GM06990 (cell line): ENCODE measurements around the gene NUCKS1.

Experiments used
- DNase-seq: peaks from one replicate; pipeline ENCODE4 v3.0.0-alpha.2; 2011; ENCODE audit not compliant: insufficient read length; ENCODE audit errors: extremely low read depth
- H3K27me3 ChIP-seq: replicated peaks from 2 replicates; pipeline ENCODE4 v1.6.0; 2011; ENCODE audit warnings: low read length; ENCODE audit not compliant: control insufficient read depth, insufficient read depth
- H3K36me3 ChIP-seq: 2 replicates; pipeline ENCODE4 v1.5.1; 2011; ENCODE audit warnings: low read length; ENCODE audit not compliant: control insufficient read depth, insufficient read depth
- H3K4me3 ChIP-seq: replicated peaks from 2 replicates; pipeline ENCODE4 v1.5.1; 2011; ENCODE audit warnings: low read depth, mild to moderate bottlenecking, control low read depth, low read length
- TF ChIP-seq, protein P1 (sequence below): IDR thresholded peaks from 2 replicates; pipeline ENCODE4 v1.5.1; 2011; ENCODE audit warnings: low read length, control low read depth, mild to moderate bottlenecking, inconsistent platforms; ENCODE audit not compliant: insufficient read depth, poor library complexity, severe bottlenecking

NUCKS1 gene

DNA sequence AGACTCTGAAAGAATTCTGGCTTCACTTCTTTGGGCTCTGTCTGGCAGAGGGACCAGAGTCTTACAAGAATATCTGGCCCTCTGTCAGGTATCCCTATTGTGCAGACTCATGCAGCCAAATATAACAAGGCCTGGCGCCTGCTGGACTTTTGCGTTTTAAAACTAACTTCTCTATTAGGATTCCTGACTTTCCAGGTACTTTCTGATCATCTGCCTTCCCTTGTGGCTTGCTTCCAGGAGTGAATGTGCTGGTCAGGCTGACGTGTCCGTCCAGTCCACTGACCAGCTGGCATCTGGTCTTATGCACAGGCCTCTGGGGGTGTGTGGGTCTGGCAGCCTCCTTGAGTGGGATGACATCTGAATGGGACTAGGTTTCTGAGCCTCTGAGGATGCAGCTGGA, 33.9 kb upstream of the NUCKS1 start:
- Histone ChIP-seq H3K36me3 (no peaks in the 10 kb centered on the region), H3K27me3 (no peaks in the 10 kb centered on the region; the same call in 1 of the 2 replicates), H3K4me3 (no peak overlapping the region)
- DNase-seq = no peak
- TF ChIP-seq, protein P1, sequence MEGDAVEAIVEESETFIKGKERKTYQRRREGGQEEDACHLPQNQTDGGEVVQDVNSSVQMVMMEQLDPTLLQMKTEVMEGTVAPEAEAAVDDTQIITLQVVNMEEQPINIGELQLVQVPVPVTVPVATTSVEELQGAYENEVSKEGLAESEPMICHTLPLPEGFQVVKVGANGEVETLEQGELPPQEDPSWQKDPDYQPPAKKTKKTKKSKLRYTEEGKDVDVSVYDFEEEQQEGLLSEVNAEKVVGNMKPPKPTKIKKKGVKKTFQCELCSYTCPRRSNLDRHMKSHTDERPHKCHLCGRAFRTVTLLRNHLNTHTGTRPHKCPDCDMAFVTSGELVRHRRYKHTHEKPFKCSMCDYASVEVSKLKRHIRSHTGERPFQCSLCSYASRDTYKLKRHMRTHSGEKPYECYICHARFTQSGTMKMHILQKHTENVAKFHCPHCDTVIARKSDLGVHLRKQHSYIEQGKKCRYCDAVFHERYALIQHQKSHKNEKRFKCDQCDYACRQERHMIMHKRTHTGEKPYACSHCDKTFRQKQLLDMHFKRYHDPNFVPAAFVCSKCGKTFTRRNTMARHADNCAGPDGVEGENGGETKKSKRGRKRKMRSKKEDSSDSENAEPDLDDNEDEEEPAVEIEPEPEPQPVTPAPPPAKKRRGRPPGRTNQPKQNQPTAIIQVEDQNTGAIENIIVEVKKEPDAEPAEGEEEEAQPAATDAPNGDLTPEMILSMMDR = no peak

- H3K27me3 ChIP-seq = no peaks in the 10 kb centered on the region; the same call in 1 of the 2 replicates
- TF ChIP-seq, protein P1 = no peak
- DNase-seq = no peak
- no peak overlapping the region for H3K4me3 ChIP-seq
- H3K36me3 ChIP-seq = no peaks in the 10 kb centered on the region
These were observed 33.4 kb upstream of the NUCKS1 start for GRCh38 chr1:205783433-205783795.

DNA sequence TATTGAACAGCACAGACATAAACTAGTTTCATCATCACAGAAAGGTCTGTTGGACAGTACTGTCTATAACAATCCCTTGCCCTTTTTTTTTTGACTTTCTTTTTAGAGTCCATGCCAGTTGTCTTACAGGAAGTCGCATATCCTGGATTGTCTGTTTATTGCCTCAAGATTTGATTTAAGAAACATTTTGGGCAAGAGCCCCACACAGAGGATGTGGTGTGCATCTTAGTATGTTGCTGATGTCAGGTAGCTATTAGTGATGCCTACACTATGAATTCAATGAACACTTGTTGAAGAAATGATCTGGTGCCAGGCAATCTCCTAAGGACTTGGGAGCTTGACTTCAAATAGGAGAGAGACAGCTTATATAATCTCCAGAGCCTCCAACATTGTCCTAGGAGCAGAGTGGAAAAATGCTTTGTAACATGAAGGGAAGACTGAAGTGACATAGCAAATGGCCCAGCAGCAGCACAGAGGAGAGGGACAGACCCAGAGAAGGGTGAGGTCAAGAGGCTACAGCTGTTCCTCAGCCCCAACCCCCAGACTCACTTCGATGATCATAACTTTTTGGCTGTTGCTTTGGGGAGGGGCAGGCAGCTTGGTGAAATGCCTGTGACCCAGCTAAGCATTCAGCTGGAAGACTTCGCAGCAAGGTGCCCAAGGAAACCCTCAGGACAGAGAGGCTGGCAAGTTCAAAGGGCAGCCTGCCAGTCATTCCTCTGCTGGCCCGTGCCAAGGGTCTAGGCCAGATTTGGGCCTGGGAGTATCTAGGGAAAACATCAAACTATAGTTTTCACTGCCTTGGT, 32.8 kb upstream of the NUCKS1 start:
- no peaks in the 10 kb centered on the region; the same call in 1 of the 2 replicates for H3K27me3 ChIP-seq
- no peaks in the 10 kb centered on the region for H3K36me3 ChIP-seq
- DNase-seq = no peak
- no peak overlapping the region for H3K4me3 ChIP-seq
- TF ChIP-seq, protein P1 = no peak

DNA sequence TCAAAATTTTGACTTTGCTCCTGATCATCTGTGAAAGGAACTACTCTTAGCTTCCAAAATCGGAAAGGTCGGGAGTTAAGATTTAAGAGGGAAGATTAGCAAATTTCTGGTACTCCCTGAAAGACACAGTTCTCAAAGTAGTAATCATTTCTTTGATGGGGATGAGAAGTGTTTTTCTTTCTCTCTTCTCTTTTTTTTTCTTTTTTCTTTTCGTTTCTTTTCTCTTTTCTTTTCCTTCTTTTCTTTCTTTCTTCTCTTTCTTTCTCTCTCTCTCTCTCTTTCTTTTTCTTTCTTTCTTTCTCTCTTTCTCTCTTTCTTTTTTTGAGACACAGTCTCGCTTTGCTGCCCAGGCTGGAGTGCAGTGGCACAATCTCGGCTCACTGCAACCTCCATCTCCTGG, 30.4 kb upstream of the NUCKS1 start:
- no peak for DNase-seq
- TF ChIP-seq, protein P1 = no peak
- Histone ChIP-seq H3K36me3 (no peaks in the 10 kb centered on the region), H3K4me3 (no peak overlapping the region), H3K27me3 (no peaks in the 10 kb centered on the region; the same call in 1 of the 2 replicates)

- TF ChIP-seq, protein P1 = no peak
- Histone ChIP-seq H3K27me3 (no peaks in the 10 kb centered on the region), H3K4me3 (no peak overlapping the region), H3K36me3 (no peaks in the 10 kb centered on the region)
- no peak for DNase-seq
These were observed 28.0 kb upstream of the NUCKS1 start for GRCh38 chr1:205777994-205778393.
